Activated T-helper 1 cell treated with anti-CD3 and anti-CD28 coated beads, Interleukin-12 subunit alpha, Interleukin-12 subunit beta, Interleukin-2, Interleukin-4 antibody, amounts not matched to agents 30 ng/mL and 10 ng/mL and 1 ng/mL, durations not matched to agents 14 hours and 24 hours and 36 hours (primary cell): ENCODE data around the gene PLPPR1. TPM values are rescaled to one million over a fixed set of nuclear protein-coding genes. Genes with fewer than 3 reads are reported as not detected.

Experiments
- DNase-seq: peaks from one replicate; pipeline ENCODE4 v3.0.0; 2021; ENCODE audit warnings: low spot score
- H3K27ac Mint-ChIP-seq: one replicate; pipeline ENCODE4 v1.8.0; 2021; ENCODE audit warnings: mild to moderate bottlenecking, mixed read lengths
- H3K27me3 Mint-ChIP-seq: one replicate; pipeline ENCODE4 v1.8.0; 2022; ENCODE audit warnings: mild to moderate bottlenecking, moderate library complexity, mixed read lengths; ENCODE audit not compliant: insufficient read depth
- H3K36me3 Mint-ChIP-seq: one replicate; pipeline ENCODE4 v1.8.0; 2021; ENCODE audit warnings: low read depth, mixed read lengths
- H3K4me1 Mint-ChIP-seq: one replicate; pipeline ENCODE4 v1.8.0; 2021; ENCODE audit warnings: low read depth, mixed read lengths
- H3K4me3 Mint-ChIP-seq: one replicate; pipeline ENCODE4 v1.8.0; 2021; ENCODE audit warnings: mild to moderate bottlenecking, moderate library complexity, mixed read lengths
- H3K9me3 Mint-ChIP-seq: one replicate; pipeline ENCODE4 v1.8.0; 2021; ENCODE audit warnings: mixed read lengths
- intact Hi-C: fragments of 100-400 bp; cut with micrococcal nuclease; formaldehyde crosslinking; loops from one replicate; pipeline ENCODE4 v1.15.1; 2024
- total RNA-seq: library from RNA; stranded (reverse); gene quantifications from 2 replicates; pipeline ENCODE4 v1.2.3, GENCODE V29; 2022

The PLPPR1 gene
- total RNA-seq, 1 donor from 2014 or later: not detected

DNA sequence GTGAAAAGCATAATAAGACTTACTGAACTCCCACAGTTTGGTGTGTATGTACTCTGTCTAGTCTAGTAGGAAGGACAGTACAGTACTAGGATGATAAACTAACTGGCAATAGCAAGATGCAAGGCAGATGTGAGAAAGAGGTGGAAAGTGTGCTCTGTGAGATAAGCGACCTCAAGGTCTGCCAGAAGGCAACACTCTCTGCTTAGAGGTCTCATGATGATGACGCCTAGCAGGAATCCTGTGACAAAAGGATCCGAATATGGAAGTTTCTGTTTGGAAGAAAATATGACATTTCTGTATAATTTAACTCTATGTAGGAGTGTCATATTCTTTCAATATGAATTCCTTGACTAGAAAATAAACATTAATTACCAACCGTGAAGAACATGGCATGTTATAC lies 112.2 kb downstream of the PLPPR1 start:
- DNase-seq: no peak
- Mint-ChIP-seq H3K36me3 (no peaks in the 10 kb centered on the region), H3K27ac (no peak overlapping the region), H3K4me3 (no peak overlapping the region), H3K9me3 (peaks cover 5% of the 10 kb centered on the region), H3K27me3 (no peaks in the 10 kb centered on the region), H3K4me1 (no peaks in the 10 kb centered on the region)
- intact Hi-C loops: no loop called here

- intact Hi-C loops: no loop called here
- no peaks in the 10 kb centered on the region for H3K4me1 Mint-ChIP-seq
- H3K27ac Mint-ChIP-seq: no peak overlapping the region
- H3K36me3 Mint-ChIP-seq: no peaks in the 10 kb centered on the region
- no peaks in the 10 kb centered on the region for H3K27me3 Mint-ChIP-seq
- no peak for DNase-seq
- H3K9me3 Mint-ChIP-seq: peaks cover 5% of the 10 kb centered on the region
- H3K4me3 Mint-ChIP-seq: no peak overlapping the region
These were observed 118.0 kb downstream of the PLPPR1 start for GRCh38 chr9:101146508-101146907.

GRCh38 chr9:101148344-101148743 lies 119.8 kb downstream of the PLPPR1 start:
- Mint-ChIP-seq H3K27me3 (no peaks in the 10 kb centered on the region), H3K36me3 (no peaks in the 10 kb centered on the region), H3K9me3 (no peaks in the 10 kb centered on the region), H3K4me1 (no peaks in the 10 kb centered on the region), H3K27ac (no peak overlapping the region), H3K4me3 (no peak overlapping the region)
- intact Hi-C loops: no loop called here
- DNase-seq: no peak

DNA sequence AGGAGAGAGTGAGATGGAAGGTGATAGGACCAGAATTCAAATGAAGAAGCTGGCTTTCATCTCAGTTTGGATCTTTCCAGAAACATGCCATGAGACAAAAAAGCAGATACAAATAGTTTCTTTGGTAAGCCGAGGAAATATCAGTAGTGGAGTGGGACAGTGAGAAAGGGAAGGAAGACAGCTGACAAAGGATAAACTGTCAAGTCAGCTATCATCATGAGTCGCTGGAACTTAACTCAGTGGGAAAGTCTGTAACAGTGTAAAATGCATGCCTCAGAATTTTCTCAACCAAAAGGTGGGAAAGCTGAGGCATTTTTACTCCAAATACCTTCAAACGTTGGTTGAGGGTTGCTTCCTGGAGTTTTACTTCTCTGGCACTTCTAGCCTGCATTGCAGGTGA lies 129.8 kb downstream of the PLPPR1 start:
- Mint-ChIP-seq H3K4me1 (no peaks in the 10 kb centered on the region), H3K27ac (no peak overlapping the region), H3K36me3 (no peaks in the 10 kb centered on the region), H3K4me3 (no peak overlapping the region), H3K27me3 (no peaks in the 10 kb centered on the region), H3K9me3 (no peaks in the 10 kb centered on the region)
- intact Hi-C loops: no loop called here
- no peak for DNase-seq

GRCh38 chr9:101162231-101162630 lies 133.7 kb downstream of the PLPPR1 start:
- intact Hi-C loops: no loop called here

DNA sequence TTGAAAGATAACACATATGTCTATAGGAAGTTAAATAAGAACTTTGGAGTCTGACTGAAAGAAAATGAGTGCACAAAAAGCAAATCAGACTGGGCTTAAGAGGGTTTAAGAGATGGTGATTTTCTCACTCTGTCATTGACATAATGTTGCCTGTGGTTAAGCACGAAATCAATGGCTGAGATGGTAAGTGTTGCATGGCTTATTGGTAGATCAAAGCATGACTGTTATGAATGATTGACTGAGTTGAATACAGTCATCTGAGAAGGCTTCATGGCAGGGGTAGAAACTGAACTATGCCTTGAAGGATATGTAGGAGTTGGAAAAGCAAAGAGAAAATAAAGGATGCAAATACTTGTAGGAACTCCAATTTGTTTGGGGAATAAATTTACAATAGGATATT lies 136.6 kb downstream of the PLPPR1 start:
- Mint-ChIP-seq H3K27ac (no peak overlapping the region), H3K36me3 (no peaks in the 10 kb centered on the region), H3K27me3 (no peaks in the 10 kb centered on the region), H3K4me1 (no peaks in the 10 kb centered on the region), H3K4me3 (no peak overlapping the region), H3K9me3 (no peaks in the 10 kb centered on the region)
- intact Hi-C loops: no loop called here
- DNase-seq: no peak

More at GRCh38 chr9:101162231-101162630, 133.7 kb downstream of the PLPPR1 start:
- H3K27ac Mint-ChIP-seq: no peak overlapping the region
- no peaks in the 10 kb centered on the region for H3K9me3 Mint-ChIP-seq
- no peak overlapping the region for H3K4me3 Mint-ChIP-seq
- no peaks in the 10 kb centered on the region for H3K27me3 Mint-ChIP-seq
- H3K4me1 Mint-ChIP-seq: no peaks in the 10 kb centered on the region
- H3K36me3 Mint-ChIP-seq: no peaks in the 10 kb centered on the region
- no peak for DNase-seq

DNA sequence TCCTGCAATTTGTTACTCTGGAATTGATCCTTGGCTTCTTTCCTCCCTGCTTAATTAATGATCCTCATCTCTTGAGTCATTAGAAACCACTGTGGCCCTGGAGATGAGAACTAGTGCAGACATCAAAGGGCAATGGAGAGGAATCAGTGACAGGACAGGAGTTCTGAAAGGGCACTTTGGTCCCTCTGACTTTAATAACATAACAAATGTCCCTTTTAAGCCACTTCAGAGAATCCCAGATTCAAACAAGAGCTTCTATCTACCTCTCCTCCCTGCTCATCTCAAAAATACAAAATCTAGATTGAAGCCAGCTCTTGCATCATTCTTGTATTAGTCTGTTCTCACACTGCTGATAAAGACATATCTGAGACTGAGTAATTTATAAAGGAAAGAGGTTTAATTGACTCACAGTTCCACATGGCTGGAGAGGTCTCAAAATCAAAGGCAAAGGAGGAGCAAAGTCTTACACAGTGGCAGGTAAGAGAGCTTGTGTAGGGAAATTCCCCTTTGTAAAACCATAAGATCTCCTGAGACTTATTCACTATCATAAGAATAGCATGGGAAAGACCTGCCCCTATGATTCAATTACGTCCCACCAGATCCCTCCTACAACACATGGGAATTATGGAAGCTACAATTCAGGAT lies 139.1 kb downstream of the PLPPR1 start:
- Mint-ChIP-seq H3K4me3 (no peak overlapping the region), H3K4me1 (no peaks in the 10 kb centered on the region), H3K27ac (no peak overlapping the region), H3K9me3 (no peaks in the 10 kb centered on the region), H3K36me3 (no peaks in the 10 kb centered on the region), H3K27me3 (no peaks in the 10 kb centered on the region)
- no peak for DNase-seq
- intact Hi-C loops: no loop called here

- intact Hi-C loops: no loop called here
- no peaks in the 10 kb centered on the region for H3K27me3 Mint-ChIP-seq
- H3K4me1 Mint-ChIP-seq: no peaks in the 10 kb centered on the region
- DNase-seq: no peak
- H3K36me3 Mint-ChIP-seq: no peaks in the 10 kb centered on the region
- no peaks in the 10 kb centered on the region for H3K9me3 Mint-ChIP-seq
- H3K27ac Mint-ChIP-seq: no peak overlapping the region
- no peak overlapping the region for H3K4me3 Mint-ChIP-seq
These were observed 144.1 kb downstream of the PLPPR1 start for GRCh38 chr9:101172616-101173015.

GRCh38 chr9:101173907-101174306 lies 145.4 kb downstream of the PLPPR1 start:
- no peak for DNase-seq
- Mint-ChIP-seq H3K4me1 (no peaks in the 10 kb centered on the region), H3K4me3 (no peak overlapping the region), H3K9me3 (no peaks in the 10 kb centered on the region), H3K27ac (no peak overlapping the region), H3K36me3 (no peaks in the 10 kb centered on the region), H3K27me3 (no peaks in the 10 kb centered on the region)
- intact Hi-C loops: no loop called here

GRCh38 chr9:101176384-101176783 lies 147.9 kb downstream of the PLPPR1 start:
- H3K27ac Mint-ChIP-seq: no peak overlapping the region
- no peaks in the 10 kb centered on the region for H3K9me3 Mint-ChIP-seq
- no peak overlapping the region for H3K4me3 Mint-ChIP-seq
- H3K36me3 Mint-ChIP-seq: no peaks in the 10 kb centered on the region
- no peaks in the 10 kb centered on the region for H3K4me1 Mint-ChIP-seq
- no peaks in the 10 kb centered on the region for H3K27me3 Mint-ChIP-seq
- no peak for DNase-seq
- intact Hi-C loops: no loop called here

- H3K27me3 Mint-ChIP-seq: no peaks in the 10 kb centered on the region
- no peak overlapping the region for H3K4me3 Mint-ChIP-seq
- no peak overlapping the region for H3K27ac Mint-ChIP-seq
- no peaks in the 10 kb centered on the region for H3K9me3 Mint-ChIP-seq
- H3K36me3 Mint-ChIP-seq: no peaks in the 10 kb centered on the region
- no peak for DNase-seq
- intact Hi-C loops: no loop called here
- H3K4me1 Mint-ChIP-seq: no peaks in the 10 kb centered on the region
These were observed 156.3 kb downstream of the PLPPR1 start for GRCh38 chr9:101184813-101185278.

DNA sequence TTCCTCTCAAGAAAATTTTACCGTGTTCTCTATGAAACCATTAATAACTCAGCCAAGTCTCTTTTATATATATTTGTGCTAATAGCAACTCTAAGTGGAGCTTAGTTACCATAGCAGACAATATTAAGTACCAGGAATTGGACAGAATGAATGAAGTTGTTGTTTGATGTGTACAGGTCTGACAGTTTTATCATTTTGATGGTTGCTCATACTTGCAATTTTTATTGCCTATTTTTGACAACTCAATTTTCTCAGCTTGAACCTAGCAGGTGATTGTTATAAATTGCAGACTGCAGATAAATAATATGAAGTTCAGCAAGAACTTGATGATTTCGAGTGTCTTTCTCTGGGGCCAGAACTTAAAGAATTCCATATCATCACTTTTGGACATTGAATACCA lies 163.2 kb downstream of the PLPPR1 start:
- no peaks in the 10 kb centered on the region for H3K4me1 Mint-ChIP-seq
- no peak overlapping the region for H3K4me3 Mint-ChIP-seq
- no peaks in the 10 kb centered on the region for H3K36me3 Mint-ChIP-seq
- no peak for DNase-seq
- no peaks in the 10 kb centered on the region for H3K9me3 Mint-ChIP-seq
- no peak overlapping the region for H3K27ac Mint-ChIP-seq
- no peaks in the 10 kb centered on the region for H3K27me3 Mint-ChIP-seq
- intact Hi-C loops: no loop called here

GRCh38 chr9:101197026-101197425 lies 168.5 kb downstream of the PLPPR1 start:
- Mint-ChIP-seq H3K9me3 (no peaks in the 10 kb centered on the region), H3K36me3 (no peaks in the 10 kb centered on the region), H3K4me1 (no peaks in the 10 kb centered on the region), H3K4me3 (no peak overlapping the region), H3K27me3 (no peaks in the 10 kb centered on the region), H3K27ac (no peak overlapping the region)
- DNase-seq: no peak
- intact Hi-C loops: no loop called here

DNA sequence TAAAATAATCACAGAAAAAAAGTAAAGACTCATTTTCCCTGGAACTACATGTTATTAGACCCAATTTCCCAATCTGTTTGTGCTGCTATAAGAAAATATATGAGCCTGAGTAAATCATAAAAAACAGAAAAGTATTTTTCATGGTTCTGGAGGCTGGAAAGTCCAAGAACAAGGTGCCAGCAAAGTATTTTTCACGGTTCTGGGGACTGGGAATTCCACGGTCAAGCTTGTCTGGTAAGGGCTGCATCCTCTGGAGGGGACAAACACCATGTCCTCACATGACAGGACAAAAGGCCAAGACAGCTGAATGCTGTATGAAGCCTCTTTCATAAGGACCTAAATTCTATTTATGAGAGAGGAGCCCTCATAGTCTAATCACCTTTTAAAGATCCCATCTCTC lies 172.3 kb downstream of the PLPPR1 start:
- no peak for DNase-seq
- peaks cover 2% of the 10 kb centered on the region for H3K27me3 Mint-ChIP-seq
- H3K27ac Mint-ChIP-seq: no peak overlapping the region
- no peaks in the 10 kb centered on the region for H3K9me3 Mint-ChIP-seq
- H3K4me1 Mint-ChIP-seq: no peaks in the 10 kb centered on the region
- H3K36me3 Mint-ChIP-seq: no peaks in the 10 kb centered on the region
- intact Hi-C loops: no loop called here
- no peak overlapping the region for H3K4me3 Mint-ChIP-seq
